IMR-90 (cell line): ENCODE results near the gene ZMYM4. TPM values are rescaled to one million over a fixed set of nuclear protein-coding genes. Genes with fewer than 3 reads are reported as not detected.

ENCODE experiments used
- ATAC-seq: fragments of 200-7000 bp; cut with Tn5 transposase; 2 replicates; pipeline ENCODE4 v1.9.1; 2020; ENCODE audit warnings: low read depth, mild to moderate bottlenecking, moderate library complexity
- BruUV-seq: library from RNA; stranded (reverse); fragments of 400-500 nt; replicated peaks from 2 replicates; lab custom pipeline; 2021; lab: Mats Ljungman, UMichigan
- CTCF ChIA-PET: fragments of 300-600 bp; formaldehyde crosslinking; extraction: SDS; loops from one replicate; lab custom pipeline; 2021; ENCODE audit warnings: antibody characterized with exemption; lab: Yijun Ruan, JAX
- POLR2A ChIA-PET: fragments of 300-600 bp; sonication (Branson Sonifier 250); formaldehyde crosslinking; loops from one replicate; lab custom pipeline; 2022; ENCODE audit warnings: antibody characterized with exemption; ENCODE audit not compliant: unreplicated experiment; lab: Charles Lee
- DNase-seq: peaks from one replicate; pipeline ENCODE4 v3.0.0; 2013
- H2AFZ ChIP-seq: replicated peaks from 2 replicates; pipeline ENCODE3; 2013; ENCODE audit warnings: low read length, mild to moderate bottlenecking; ENCODE audit not compliant: poor library complexity
- H2AK5ac ChIP-seq: 2 replicates; pipeline ENCODE4 v1.6.1; 2013; ENCODE audit warnings: low read depth, low read length, inconsistent platforms
- H2AK9ac ChIP-seq: replicated peaks from 2 replicates; pipeline ENCODE3; 2013; ENCODE audit warnings: mild to moderate bottlenecking, low read depth, low read length, moderate library complexity; ENCODE audit not compliant: poor library complexity
- H2BK120ac ChIP-seq: 2 replicates; pipeline ENCODE4 v1.6.1; 2013; ENCODE audit warnings: low read depth, low read length, inconsistent platforms
- H2BK15ac ChIP-seq: 3 replicates; pipeline ENCODE4 v1.6.1; 2013; ENCODE audit warnings: low read depth, low read length, inconsistent platforms
- H2BK20ac ChIP-seq: 2 replicates; pipeline ENCODE4 v1.6.1; 2013; ENCODE audit warnings: low read depth, mild to moderate bottlenecking, inconsistent platforms, low read length, moderate library complexity
- H2BK5ac ChIP-seq: 2 replicates; pipeline ENCODE4 v1.6.1; 2013; ENCODE audit warnings: mild to moderate bottlenecking, low read depth, low read length, inconsistent platforms; ENCODE audit not compliant: poor library complexity, severe bottlenecking
- H3K14ac ChIP-seq: replicated peaks from 2 replicates; pipeline ENCODE4 v1.6.1; 2013; ENCODE audit warnings: low read depth, low read length, inconsistent platforms
- H3K18ac ChIP-seq: 2 replicates; pipeline ENCODE4 v1.6.1; 2013; ENCODE audit warnings: low read depth, low read length, control low read depth
- H3K23ac ChIP-seq: 2 replicates; pipeline ENCODE4 v1.6.1; 2013; ENCODE audit warnings: low read depth, low read length, inconsistent platforms
- H3K27ac ChIP-seq: 2 replicates; pipeline ENCODE4 v1.5.1; 2013; ENCODE audit warnings: mild to moderate bottlenecking, control low read depth, low read length; ENCODE audit not compliant: insufficient read depth
- H3K27me3 ChIP-seq: 2 replicates; pipeline ENCODE4 v1.6.1; 2013; ENCODE audit warnings: low read length; ENCODE audit not compliant: control insufficient read depth, insufficient read depth
- H3K36me3 ChIP-seq: 2 replicates; pipeline ENCODE4 v1.6.1; 2013; ENCODE audit warnings: low read length, mixed read lengths; ENCODE audit not compliant: control insufficient read depth, insufficient read depth
- H3K4ac ChIP-seq: 2 replicates; pipeline ENCODE4 v1.6.1; 2013; ENCODE audit warnings: low read depth, low read length, inconsistent platforms
- H3K4me1 ChIP-seq: 2 replicates; pipeline ENCODE4 v1.6.1; 2013; ENCODE audit warnings: low read length, mixed read lengths; ENCODE audit not compliant: control insufficient read depth, insufficient read depth
- H3K4me2 ChIP-seq: 2 replicates; pipeline ENCODE4 v1.6.1; 2013; ENCODE audit warnings: low read depth, mild to moderate bottlenecking, control low read depth, low read length, moderate library complexity
- H3K4me3 ChIP-seq: 2 replicates; pipeline ENCODE4 v1.5.1; 2013; ENCODE audit warnings: low read depth, mild to moderate bottlenecking, control low read depth, low read length, moderate library complexity; ENCODE audit not compliant: insufficient read depth
- H3K56ac ChIP-seq: 2 replicates; pipeline ENCODE4 v1.6.1; 2013; ENCODE audit warnings: low read length, inconsistent platforms; ENCODE audit not compliant: insufficient read depth; ENCODE audit errors: extremely low read depth
- H3K79me1 ChIP-seq, 2 experiments: 2 replicates each; pipeline ENCODE4 v1.6.1; 2013; ENCODE audit warnings: low read length in 2 of 2, inconsistent platforms in 1 of 2, low read depth in 1 of 2
- H3K9ac ChIP-seq: 2 replicates; pipeline ENCODE4 v1.6.1; 2013; ENCODE audit warnings: low read depth, low read length, control low read depth
- H3K9me1 ChIP-seq: 2 replicates; pipeline ENCODE4 v1.6.1; 2013; ENCODE audit warnings: low read length, inconsistent platforms; ENCODE audit not compliant: insufficient read depth
- H3K9me3 ChIP-seq: 2 replicates; pipeline ENCODE4 v1.6.1; 2013; ENCODE audit warnings: low read length; ENCODE audit not compliant: control insufficient read depth, insufficient read depth
- H4K20me1 ChIP-seq: 2 replicates; pipeline ENCODE4 v1.6.1; 2013; ENCODE audit warnings: low read length, inconsistent platforms; ENCODE audit not compliant: insufficient read depth
- H4K5ac ChIP-seq: 2 replicates; pipeline ENCODE4 v1.6.1; 2013; ENCODE audit warnings: mild to moderate bottlenecking, low read depth, low read length, control low read depth
- H4K8ac ChIP-seq, 2 experiments: 2 replicates each; pipeline ENCODE4 v1.6.1; 2013; ENCODE audit warnings: low read depth in 2 of 2, low read length in 2 of 2, control low read depth in 1 of 2, inconsistent platforms in 1 of 2
- H4K91ac ChIP-seq: 2 replicates; pipeline ENCODE4 v1.6.1; 2013; ENCODE audit warnings: low read depth, low read length, inconsistent platforms; ENCODE audit not compliant: insufficient read depth
- BHLHE40 ChIP-seq: fragments of 150-350 bp; IDR thresholded peaks from 2 replicates; pipeline ENCODE4 v1.6.1; 2016; ENCODE audit warnings: mild to moderate bottlenecking, low read depth, low read length
- CEBPB ChIP-seq: IDR thresholded peaks from 2 replicates; pipeline ENCODE4 v1.6.1; 2012; ENCODE audit warnings: low read depth, low read length, improper control_type of control experiment
- ELK1 ChIP-seq: fragments of 150-350 bp; IDR thresholded peaks from 2 replicates; pipeline ENCODE4 v1.6.1; 2016; ENCODE audit warnings: low read depth, mild to moderate bottlenecking, low read length, moderate library complexity, borderline replicate concordance
- FOS ChIP-seq: fragments of 150-350 bp; IDR thresholded peaks from 2 replicates; pipeline ENCODE4 v1.6.1; 2016; ENCODE audit warnings: low read depth, low read length
- MAFK ChIP-seq: IDR thresholded peaks from 2 replicates; pipeline ENCODE4 v1.6.1; 2012; ENCODE audit warnings: low read depth, low read length, improper control_type of control experiment
- MAZ ChIP-seq: IDR thresholded peaks from 2 replicates; pipeline ENCODE4 v1.6.1; 2012; ENCODE audit warnings: low read depth, mild to moderate bottlenecking, low read length, improper control_type of control experiment, moderate library complexity, borderline replicate concordance
- NFE2L2 ChIP-seq: fragments of 150-350 bp; IDR thresholded peaks from 2 replicates; pipeline ENCODE4 v1.6.1; 2016; ENCODE audit warnings: low read depth, mild to moderate bottlenecking, low read length
- POLR2A ChIP-seq: IDR thresholded peaks from 2 replicates; pipeline ENCODE4 v1.6.1; 2012; ENCODE audit warnings: mild to moderate bottlenecking, low read depth, low read length
- RAD21 ChIP-seq: IDR thresholded peaks from 2 replicates; pipeline ENCODE4 v1.6.1; 2012; ENCODE audit warnings: low read length, improper control_type of control experiment
- RCOR1 ChIP-seq: IDR thresholded peaks from 2 replicates; pipeline ENCODE4 v1.6.1; 2012; ENCODE audit warnings: mild to moderate bottlenecking, low read length, improper control_type of control experiment; ENCODE audit not compliant: insufficient replicate concordance
- RFX5 ChIP-seq: IDR thresholded peaks from 2 replicates; pipeline ENCODE4 v1.8.0; 2012; ENCODE audit warnings: low read depth, mild to moderate bottlenecking, low read length, moderate library complexity
- SMC3 ChIP-seq: fragments of 150-350 bp; IDR thresholded peaks from 2 replicates; pipeline ENCODE4 v1.6.1; 2016; ENCODE audit warnings: low read depth, mild to moderate bottlenecking, antibody characterized with exemption, low read length, moderate library complexity
- USF2 ChIP-seq: fragments of 150-350 bp; IDR thresholded peaks from 2 replicates; pipeline ENCODE4 v1.6.1; 2017; ENCODE audit warnings: mild to moderate bottlenecking, antibody characterized with exemption, low read length, low read depth
- WGBS, 2 experiments: methylation state at CpG; one replicate each; pipeline versions ENCODE4 v1.1.5 to v1.1.7; 2013; ENCODE audit warnings: missing lambda C conversion rate in 2 of 2; ENCODE audit not compliant: insufficient read length in 1 of 2; ENCODE audit errors: extremely low coverage in 2 of 2; 5-methylcytosine and 5-hydroxymethylcytosine counted together
- dilution Hi-C: fragments of 300-500 bp; cut with HindIII; formaldehyde crosslinking; loops from one replicate; pipeline ENCODE4 v1.14.3; 2018; ENCODE audit warnings: low sequenced_read_pairs; ENCODE audit not compliant: unreplicated experiment
- in situ Hi-C: fragments of 300-500 bp; cut with MboI; formaldehyde crosslinking; loops from 3 replicates; pipeline ENCODE4 v1.14.3; 2019; ENCODE audit warnings: low sequenced_read_pairs, inconsistent platforms, mixed read lengths
- intact Hi-C: fragments of 100-400 bp; cut with micrococcal nuclease; formaldehyde crosslinking; loops from 2 replicates; pipeline ENCODE4 v1.10.0; 2022
- polyA plus RNA-seq, 3 experiments: library from polyadenylated mRNA; depleted of rRNA; stranded (reverse); fragments of >200 nt; gene quantifications; 2 replicates each; pipeline ENCODE4 v1.2.3, GENCODE V29; 2012; ENCODE audit warnings: low replicate concordance in 1 of 3
- total RNA-seq: library from RNA; depleted of rRNA; stranded (reverse); fragments of >200 nt; gene quantifications from 2 replicates; pipeline ENCODE4 v1.2.3, GENCODE V29; 2012
- TF ChIP-seq, protein P1 (sequence below): conservative IDR thresholded peaks from 2 replicates; pipeline ENCODE4 v1.5.1; 2012; ENCODE audit warnings: mild to moderate bottlenecking, low read depth, low read length, improper control_type of control experiment

The ZMYM4 gene
- total and polyA plus RNA-seq, 2 of the 4 experiments (the other 2 are of a cell fraction): 14.7 to 53.8 TPM

DNA sequence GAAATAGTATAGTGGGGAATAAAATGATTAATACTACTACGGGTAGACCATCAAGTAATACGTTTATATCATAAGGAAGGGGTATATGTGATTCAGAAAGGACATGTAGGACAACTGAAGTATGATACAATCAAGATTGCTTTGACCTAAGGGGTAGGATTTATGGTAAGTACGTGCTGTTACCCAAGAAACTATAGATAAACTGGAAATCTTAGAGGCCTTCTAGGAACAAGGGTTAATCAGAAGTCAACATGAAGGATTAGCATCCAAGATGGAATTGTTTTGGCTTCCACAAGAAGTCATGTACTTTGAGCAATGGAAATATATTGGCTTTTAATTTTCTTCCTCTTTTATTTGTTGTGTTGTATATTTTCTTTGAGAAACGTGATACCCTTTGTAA lies 13.2 kb upstream of the ZMYM4 start:
- ChIA-PET POLR2A (no interaction called here), CTCF (no interaction called here)
- no peak overlapping the region for H3K4me3 ChIP-seq
- intact Hi-C loops (no loop called here), in situ Hi-C loops (no loop called here), dilution Hi-C loops (no loop called here)
- no peak overlapping the region for H3K14ac ChIP-seq
- no peak overlapping the region for H3K4me2 ChIP-seq
- ATAC-seq (no peak), DNase-seq (no peak)
- H3K79me1 ChIP-seq: no peaks in the 10 kb centered on the region
- no peak overlapping the region for H2BK120ac ChIP-seq
- H2AK9ac ChIP-seq: no peak overlapping the region
- no peak for TF ChIP-seq BHLHE40
- TF ChIP-seq MAZ: no peak
- no peak for TF ChIP-seq SMC3
- no peak for TF ChIP-seq RCOR1
- no peak for TF ChIP-seq RFX5
- no peak for TF ChIP-seq POLR2A
- TF ChIP-seq ELK1: no peak
- no peak for TF ChIP-seq USF2
- TF ChIP-seq FOS: no peak
- TF ChIP-seq NFE2L2: no peak
- TF ChIP-seq, protein P1, sequence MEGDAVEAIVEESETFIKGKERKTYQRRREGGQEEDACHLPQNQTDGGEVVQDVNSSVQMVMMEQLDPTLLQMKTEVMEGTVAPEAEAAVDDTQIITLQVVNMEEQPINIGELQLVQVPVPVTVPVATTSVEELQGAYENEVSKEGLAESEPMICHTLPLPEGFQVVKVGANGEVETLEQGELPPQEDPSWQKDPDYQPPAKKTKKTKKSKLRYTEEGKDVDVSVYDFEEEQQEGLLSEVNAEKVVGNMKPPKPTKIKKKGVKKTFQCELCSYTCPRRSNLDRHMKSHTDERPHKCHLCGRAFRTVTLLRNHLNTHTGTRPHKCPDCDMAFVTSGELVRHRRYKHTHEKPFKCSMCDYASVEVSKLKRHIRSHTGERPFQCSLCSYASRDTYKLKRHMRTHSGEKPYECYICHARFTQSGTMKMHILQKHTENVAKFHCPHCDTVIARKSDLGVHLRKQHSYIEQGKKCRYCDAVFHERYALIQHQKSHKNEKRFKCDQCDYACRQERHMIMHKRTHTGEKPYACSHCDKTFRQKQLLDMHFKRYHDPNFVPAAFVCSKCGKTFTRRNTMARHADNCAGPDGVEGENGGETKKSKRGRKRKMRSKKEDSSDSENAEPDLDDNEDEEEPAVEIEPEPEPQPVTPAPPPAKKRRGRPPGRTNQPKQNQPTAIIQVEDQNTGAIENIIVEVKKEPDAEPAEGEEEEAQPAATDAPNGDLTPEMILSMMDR: no peak
- TF ChIP-seq MAFK: no peak
- no peak for TF ChIP-seq CEBPB
- TF ChIP-seq RAD21: no peak
- H4K5ac ChIP-seq: no peak overlapping the region
- H3K56ac ChIP-seq: no peak overlapping the region
- H3K9me3 ChIP-seq: no peaks in the 10 kb centered on the region
- no peak overlapping the region for H3K18ac ChIP-seq
- H3K9me1 ChIP-seq: no peaks in the 10 kb centered on the region
- H2BK20ac ChIP-seq: no peak overlapping the region
- no peak overlapping the region for H3K4ac ChIP-seq
- BruUV-seq: no TSS peak
- WGBS, 2 experiments: no CpG with 5 or more reads among the region's 4 CpGs
- no peak overlapping the region for H2AFZ ChIP-seq
- no peak overlapping the region for H2AK5ac ChIP-seq
- no peaks in the 10 kb centered on the region for H3K36me3 ChIP-seq
- no peak overlapping the region for H3K27ac ChIP-seq
- no peak overlapping the region for H3K23ac ChIP-seq
- H3K4me1 ChIP-seq: no peaks in the 10 kb centered on the region
- no peak overlapping the region for H2BK5ac ChIP-seq
- H4K91ac ChIP-seq: no peak overlapping the region
- no peak overlapping the region for H2BK15ac ChIP-seq
- H4K8ac ChIP-seq: no peak overlapping the region
- no peaks in the 10 kb centered on the region for H3K27me3 ChIP-seq
- no peaks in the 10 kb centered on the region for H4K20me1 ChIP-seq
- H3K9ac ChIP-seq: no peak overlapping the region
